Measurements from ENCODE around the gene FBXO31. TPM values are rescaled to one million over a fixed set of nuclear protein-coding genes. Genes with fewer than 3 reads are reported as not detected.
A peak's percentile ranks its signal among the peaks of the same experiment; 100 is the strongest.

Gene FBXO31
- total and polyA plus RNA-seq, 2 donors (not counting 1 experiment from before 2014, with no cell fraction given): 17.8 to 32.9 TPM

DNA sequence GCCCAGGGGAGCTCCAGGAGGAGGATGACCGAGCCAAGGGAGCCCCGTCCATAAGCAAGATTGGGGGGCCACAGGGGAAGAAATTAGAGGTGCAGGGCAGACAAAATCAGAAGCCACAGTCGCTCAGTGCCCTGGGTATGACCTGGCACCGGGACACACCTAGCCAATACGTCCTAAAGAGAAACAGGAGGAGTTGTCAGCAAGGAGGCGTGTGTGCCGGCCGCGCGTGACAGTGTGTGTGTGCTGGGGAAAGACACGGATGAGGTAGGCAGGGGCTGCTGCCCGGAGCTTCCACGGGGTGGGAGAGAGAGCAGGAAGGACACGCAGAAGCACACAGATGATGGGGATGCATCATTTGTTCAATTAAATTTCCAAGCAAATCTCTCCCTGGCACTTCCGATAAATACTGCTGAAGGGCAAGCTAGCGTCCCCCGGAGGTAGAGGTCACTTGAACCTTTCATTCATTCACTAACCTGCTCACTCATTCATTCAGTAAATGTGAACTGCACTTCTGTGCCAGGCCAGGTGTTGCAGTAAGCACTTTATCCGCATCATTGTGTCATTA is 104.4 kb downstream of the FBXO31 start:
- no peak overlapping the region for H3K9ac ChIP-seq (ENCODE audit: low read length)
- H3K4me3 Mint-ChIP-seq: no peak overlapping the region
- no peaks in the 10 kb centered on the region for H3K79me2 ChIP-seq (ENCODE audit: control insufficient read depth, insufficient read depth, low read length)
- H3K4me1 Mint-ChIP-seq: no peaks in the 10 kb centered on the region
- ChIA-PET POLR2A (no interaction called here), CTCF (interaction anchor here (0.7 to 1.9 kb wide), 3 partner anchors 10 to 1960 kb away, joined by 3 to 8 read pairs (median 3); no protein-coding TSS in a partner anchor)
- no peaks in the 10 kb centered on the region for H3K36me3 ChIP-seq (replicated peaks in 1 of 2; ENCODE audit: control extremely low read depth in 1 of 2, control insufficient read depth in 1 of 2, extremely low read depth in 1 of 2, insufficient read depth in 2 of 2, low read length in 1 of 2)
- peaks cover 0 to 4% (median 0%) of the 10 kb centered on the region in 3 donors for H3K9me3 ChIP-seq (ENCODE audit: control extremely low read depth in 1 of 3, control insufficient read depth in 2 of 3, insufficient read depth in 1 of 3, low read length in 2 of 3)
- peak overlapping the region; percentile 51 for H2AFZ ChIP-seq (ENCODE audit: insufficient read depth, low read depth, low read length, poor library complexity, severe bottlenecking)
- DNase-seq (no peak), ATAC-seq (ENCODE audit: low read depth) (no peak)
- H3K4me2 ChIP-seq (replicated peaks; ENCODE audit: low read depth, low read length, poor library complexity, severe bottlenecking): no peak overlapping the region
- no peaks in the 10 kb centered on the region for H3K9me3 Mint-ChIP-seq (ENCODE audit: insufficient read depth)
- H4K20me1 ChIP-seq (ENCODE audit: control insufficient read depth, insufficient read depth, low read length, poor library complexity, severe bottlenecking): no peaks in the 10 kb centered on the region
- H3K27me3 Mint-ChIP-seq: peaks cover 11% of the 10 kb centered on the region
- WGBS (ENCODE audit: insufficient coverage): 81% methylated on average over 16 of the region's 18 CpGs
- peaks cover 0 to 3% (median 0%) of the 10 kb centered on the region in 4 experiments for H3K27me3 ChIP-seq (replicated peaks in 1 of 4; ENCODE audit: control extremely low read depth in 1 of 4, control insufficient read depth in 3 of 4, insufficient read depth in 4 of 4, low read length in 3 of 4)
- no peak overlapping the region for H3K4me3 ChIP-seq (ENCODE audit: control extremely low read depth in 1 of 5, extremely low read depth in 1 of 5, insufficient read depth in 1 of 5, low read depth in 2 of 5, low read length in 4 of 5)
- no peaks in the 10 kb centered on the region for H3K4me1 ChIP-seq (ENCODE audit: control insufficient read depth in 2 of 2, insufficient read depth in 2 of 2, low read length in 2 of 2)
- intact Hi-C loops (cut with micrococcal nuclease): no loop called here
- H3K27ac Mint-ChIP-seq: no peak overlapping the region
- H3K27ac ChIP-seq (ENCODE audit: low read length in 2 of 2): no peak overlapping the region
- no peak for TF ChIP-seq EZH2 (IDR thresholded peaks at IDR 0.05; ENCODE audit: borderline replicate concordance, insufficient read depth, low read depth, low read length, poor library complexity, severe bottlenecking)
- TF ChIP-seq, protein P1, sequence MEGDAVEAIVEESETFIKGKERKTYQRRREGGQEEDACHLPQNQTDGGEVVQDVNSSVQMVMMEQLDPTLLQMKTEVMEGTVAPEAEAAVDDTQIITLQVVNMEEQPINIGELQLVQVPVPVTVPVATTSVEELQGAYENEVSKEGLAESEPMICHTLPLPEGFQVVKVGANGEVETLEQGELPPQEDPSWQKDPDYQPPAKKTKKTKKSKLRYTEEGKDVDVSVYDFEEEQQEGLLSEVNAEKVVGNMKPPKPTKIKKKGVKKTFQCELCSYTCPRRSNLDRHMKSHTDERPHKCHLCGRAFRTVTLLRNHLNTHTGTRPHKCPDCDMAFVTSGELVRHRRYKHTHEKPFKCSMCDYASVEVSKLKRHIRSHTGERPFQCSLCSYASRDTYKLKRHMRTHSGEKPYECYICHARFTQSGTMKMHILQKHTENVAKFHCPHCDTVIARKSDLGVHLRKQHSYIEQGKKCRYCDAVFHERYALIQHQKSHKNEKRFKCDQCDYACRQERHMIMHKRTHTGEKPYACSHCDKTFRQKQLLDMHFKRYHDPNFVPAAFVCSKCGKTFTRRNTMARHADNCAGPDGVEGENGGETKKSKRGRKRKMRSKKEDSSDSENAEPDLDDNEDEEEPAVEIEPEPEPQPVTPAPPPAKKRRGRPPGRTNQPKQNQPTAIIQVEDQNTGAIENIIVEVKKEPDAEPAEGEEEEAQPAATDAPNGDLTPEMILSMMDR (IDR thresholded peaks at IDR 0.05): no peak
